Right atrium auricular region (tissue), 2 donors: ENCODE results near the gene MYBBP1A. TPM values are rescaled to one million over a fixed set of nuclear protein-coding genes. Genes with fewer than 3 reads are reported as not detected.

Experiments
- DNase-seq: peaks from one replicate; pipeline ENCODE4 v3.0.0-alpha.2; 2019; ENCODE audit warnings: low spot score
- H3K27ac ChIP-seq, 2 donors: fragments of 200-600 bp; sonication (generic); 1 replicate in 1 of 2; 2 replicates in 1 of 2; pipeline ENCODE4 v1.5.1; 2016 to 2019
- H3K27me3 ChIP-seq, 2 donors: fragments of 200-600 bp; sonication (generic); one replicate each; pipeline versions ENCODE4 v1.5.1 to v1.6.0; 2017 to 2019
- H3K36me3 ChIP-seq: fragments of 200-600 bp; sonication (generic); one replicate; pipeline ENCODE4 v1.5.1; 2016
- H3K4me1 ChIP-seq, 2 donors: fragments of 200-600 bp; sonication (generic); one replicate each; pipeline versions ENCODE4 v1.5.1 to v1.6.0; 2017 to 2019
- H3K4me3 ChIP-seq, 2 donors: fragments of 200-600 bp; sonication (generic); 1 replicate in 1 of 2; 2 replicates in 1 of 2; pipeline ENCODE4 v1.5.1; 2017 to 2019; ENCODE audit warnings: mild to moderate bottlenecking in 1 of 2, moderate library complexity in 1 of 2
- H3K9me3 ChIP-seq, 2 donors: fragments of 200-600 bp; sonication (generic); one replicate each; pipeline ENCODE4 v1.5.1; 2019
- CTCF ChIP-seq, 2 donors: fragments of 200-600 bp; sonication (generic); IDR thresholded peaks; one replicate each; pipeline ENCODE4 v1.5.1; 2019; ENCODE audit warnings: antibody characterized with exemption in 2 of 2
- total RNA-seq, 2 donors: library from RNA; depleted of rRNA; stranded (reverse); fragments of >200 nt; gene quantifications; one replicate each; pipeline ENCODE4 v1.1.0, GENCODE V29; 2016

The MYBBP1A gene
- total RNA-seq, 2 donors from 2014 or later: 19.6 to 25.8 TPM

GRCh38 chr17:4518901-4519300 is 36.3 kb downstream of the MYBBP1A start:
- TF ChIP-seq CTCF (IDR thresholded peaks at IDR 0.05): no peak
- DNase-seq: no peak
- Histone ChIP-seq H3K4me1 (peaks cover 0 to 46% of the 10 kb centered on the region in 2 donors), H3K27me3 (no peaks in the 10 kb centered on the region), H3K36me3 (no peaks in the 10 kb centered on the region), H3K27ac (peak overlapping the region; percentile 74 to 78), H3K4me3 (no peak overlapping the region), H3K9me3 (no peaks in the 10 kb centered on the region)

- Histone ChIP-seq H3K4me1 (peaks cover 0 to 53% of the 10 kb centered on the region in 2 donors), H3K27ac (no peak overlapping the region), H3K27me3 (no peaks in the 10 kb centered on the region), H3K9me3 (no peaks in the 10 kb centered on the region), H3K36me3 (no peaks in the 10 kb centered on the region), H3K4me3 (no peak overlapping the region)
- TF ChIP-seq CTCF (IDR thresholded peaks at IDR 0.05): no peak
- no peak for DNase-seq
Measured at GRCh38 chr17:4516735-4517134, 38.4 kb downstream of the MYBBP1A start.

GRCh38 chr17:4515501-4515900 is 39.7 kb downstream of the MYBBP1A start:
- H3K27me3 ChIP-seq: no peaks in the 10 kb centered on the region
- no peak overlapping the region for H3K4me3 ChIP-seq
- no peak for DNase-seq
- no peaks in the 10 kb centered on the region for H3K9me3 ChIP-seq
- H3K27ac ChIP-seq: no peak overlapping the region
- TF ChIP-seq CTCF (IDR thresholded peaks at IDR 0.05): no peak
- no peaks in the 10 kb centered on the region for H3K36me3 ChIP-seq
- peaks cover 0 to 49% of the 10 kb centered on the region in 2 donors for H3K4me1 ChIP-seq

- Histone ChIP-seq H3K27ac (peak overlapping the region in 1 of 2 donors; percentile 21), H3K36me3 (no peaks in the 10 kb centered on the region), H3K27me3 (no peaks in the 10 kb centered on the region), H3K4me1 (peaks cover 0 to 45% of the 10 kb centered on the region in 2 donors), H3K9me3 (no peaks in the 10 kb centered on the region), H3K4me3 (no peak overlapping the region)
- no peak for TF ChIP-seq CTCF (IDR thresholded peaks at IDR 0.05)
- DNase-seq: no peak
Measured at GRCh38 chr17:4514779-4515178, 40.4 kb downstream of the MYBBP1A start.

GRCh38 chr17:4514206-4514605 is 41.0 kb downstream of the MYBBP1A start:
- TF ChIP-seq CTCF (IDR thresholded peaks at IDR 0.05): no peak
- no peaks in the 10 kb centered on the region for H3K9me3 ChIP-seq
- DNase-seq: no peak
- no peak overlapping the region for H3K4me3 ChIP-seq
- no peaks in the 10 kb centered on the region for H3K27me3 ChIP-seq
- no peaks in the 10 kb centered on the region for H3K36me3 ChIP-seq
- H3K27ac ChIP-seq: peak overlapping the region in 1 of 2 donors; percentile 21
- H3K4me1 ChIP-seq: peaks cover 0 to 47% of the 10 kb centered on the region in 2 donors
